Activated T-helper 1 cell treated with anti-CD3 and anti-CD28 coated beads, Interleukin-12 subunit alpha, Interleukin-12 subunit beta, Interleukin-2, Interleukin-4 antibody, amounts not matched to agents 30 ng/mL and 10 ng/mL and 1 ng/mL, durations not matched to agents 14 hours and 24 hours and 36 hours (primary cell): ENCODE data around the gene GALNT6. TPM values are rescaled to one million over a fixed set of nuclear protein-coding genes. Genes with fewer than 3 reads are reported as not detected.

Source experiments
- DNase-seq: peaks from one replicate; pipeline ENCODE4 v3.0.0; 2021; ENCODE audit warnings: low spot score
- H3K27ac Mint-ChIP-seq: one replicate; pipeline ENCODE4 v1.8.0; 2021; ENCODE audit warnings: mild to moderate bottlenecking, mixed read lengths
- H3K27me3 Mint-ChIP-seq: one replicate; pipeline ENCODE4 v1.8.0; 2022; ENCODE audit warnings: mild to moderate bottlenecking, moderate library complexity, mixed read lengths; ENCODE audit not compliant: insufficient read depth
- H3K36me3 Mint-ChIP-seq: one replicate; pipeline ENCODE4 v1.8.0; 2021; ENCODE audit warnings: low read depth, mixed read lengths
- H3K4me1 Mint-ChIP-seq: one replicate; pipeline ENCODE4 v1.8.0; 2021; ENCODE audit warnings: low read depth, mixed read lengths
- H3K4me3 Mint-ChIP-seq: one replicate; pipeline ENCODE4 v1.8.0; 2021; ENCODE audit warnings: mild to moderate bottlenecking, moderate library complexity, mixed read lengths
- H3K9me3 Mint-ChIP-seq: one replicate; pipeline ENCODE4 v1.8.0; 2021; ENCODE audit warnings: mixed read lengths
- intact Hi-C: fragments of 100-400 bp; cut with micrococcal nuclease; formaldehyde crosslinking; loops from one replicate; pipeline ENCODE4 v1.15.1; 2024
- total RNA-seq: library from RNA; stranded (reverse); gene quantifications from 2 replicates; pipeline ENCODE4 v1.2.3, GENCODE V29; 2022

The GALNT6 gene
- total RNA-seq, 1 donor from 2014 or later, result 12.4 TPM

DNA sequence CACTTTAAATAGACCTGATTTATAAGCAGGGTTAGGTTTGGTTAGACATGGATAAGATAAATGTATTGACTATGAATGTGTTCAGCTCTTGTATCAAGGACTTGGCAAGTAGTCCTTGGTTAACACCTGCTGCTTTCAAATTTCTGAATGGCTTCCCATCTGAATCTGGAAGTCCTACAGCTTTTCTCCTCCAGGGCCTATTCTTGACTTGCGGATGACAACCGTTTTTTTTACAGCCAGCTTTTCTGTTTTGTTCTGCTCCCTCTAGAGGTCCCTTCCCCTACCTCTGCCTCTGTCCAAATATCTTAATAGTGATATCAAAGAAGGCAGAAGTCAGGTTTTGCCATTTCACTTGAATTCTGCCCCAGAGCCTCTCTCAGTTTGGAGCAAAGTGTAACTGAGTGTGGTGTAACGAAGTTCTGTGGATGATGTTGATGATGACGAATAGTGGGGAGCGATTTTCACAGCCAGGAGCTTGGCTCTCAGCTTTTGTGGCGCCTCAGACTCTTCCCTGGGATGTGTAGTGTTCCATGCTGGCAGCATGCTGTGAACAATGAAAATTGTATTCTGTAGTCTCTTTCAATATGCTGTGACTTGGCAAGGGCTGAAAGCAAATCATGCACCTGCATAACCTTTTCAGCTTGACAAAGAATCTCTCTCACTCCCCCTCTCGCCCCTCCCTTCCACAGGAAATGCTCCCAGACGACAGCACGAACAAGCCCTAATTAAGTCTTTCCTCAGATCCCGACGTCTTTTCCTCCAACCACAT lies 28.4 kb upstream of the GALNT6 start:
- Mint-ChIP-seq H3K36me3 (no peaks in the 10 kb centered on the region), H3K4me3 (no peak overlapping the region), H3K27ac (no peak overlapping the region), H3K27me3 (peaks cover 33% of the 10 kb centered on the region), H3K4me1 (peaks cover 5% of the 10 kb centered on the region), H3K9me3 (no peaks in the 10 kb centered on the region)
- DNase-seq, result no peak
- intact Hi-C loops, result loop anchor here (5.0 kb wide), 2 partner anchors 63 to 173 kb away; partner anchors contain the start of gene SCN8A

DNA sequence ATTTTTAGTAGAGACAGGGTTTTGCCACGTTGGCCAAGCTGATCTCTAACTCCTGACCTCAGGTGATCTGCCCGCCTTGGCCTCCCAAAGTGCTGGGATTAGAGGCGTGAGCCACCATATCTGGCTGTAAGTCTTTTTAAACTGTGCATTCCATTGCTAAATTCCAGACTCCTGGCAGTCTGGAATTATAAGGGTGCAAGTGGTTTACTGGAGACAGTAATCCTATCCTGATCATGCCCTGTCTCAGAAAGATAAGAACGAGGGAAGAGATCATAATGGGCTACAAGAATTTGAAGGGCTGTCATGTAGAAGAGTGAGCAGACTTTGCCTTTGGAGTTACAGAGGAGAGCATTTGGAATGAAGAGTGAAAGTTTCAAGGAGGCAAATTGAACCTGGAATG lies 26.6 kb upstream of the GALNT6 start:
- H3K36me3 Mint-ChIP-seq, result no peaks in the 10 kb centered on the region
- intact Hi-C loops, result no loop called here
- H3K27me3 Mint-ChIP-seq, result peaks cover 39% of the 10 kb centered on the region

DNA sequence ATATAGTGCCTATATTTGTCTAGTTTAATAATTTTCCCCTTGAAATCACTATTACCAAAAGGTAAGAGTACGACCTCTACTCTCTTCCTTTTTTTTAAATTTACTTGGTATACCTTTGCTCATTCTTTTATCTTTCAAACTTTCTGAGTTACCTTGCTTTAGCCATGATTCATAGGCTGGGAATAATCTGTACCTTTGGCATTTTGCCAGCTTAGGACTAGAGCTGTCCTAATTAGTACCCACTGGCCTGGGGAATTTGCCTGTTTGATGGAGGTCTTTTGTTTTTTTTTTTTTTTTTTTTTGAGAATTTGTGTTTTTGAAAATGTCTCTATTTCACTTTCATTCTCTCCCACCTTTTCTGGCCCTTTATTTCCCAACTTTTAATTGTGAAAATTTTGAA lies 24.7 kb upstream of the GALNT6 start:
- no peak for DNase-seq
- Mint-ChIP-seq H3K9me3 (no peaks in the 10 kb centered on the region), H3K4me1 (no peaks in the 10 kb centered on the region), H3K4me3 (no peak overlapping the region), H3K36me3 (no peaks in the 10 kb centered on the region), H3K27me3 (peaks cover 44% of the 10 kb centered on the region), H3K27ac (no peak overlapping the region)
- intact Hi-C loops, result no loop called here

More for the DNA sequence above, 26.6 kb upstream of the GALNT6 start:
- Mint-ChIP-seq H3K9me3 (no peaks in the 10 kb centered on the region), H3K27ac (no peak overlapping the region), H3K4me3 (no peak overlapping the region), H3K4me1 (no peaks in the 10 kb centered on the region)
- DNase-seq, result no peak

DNA sequence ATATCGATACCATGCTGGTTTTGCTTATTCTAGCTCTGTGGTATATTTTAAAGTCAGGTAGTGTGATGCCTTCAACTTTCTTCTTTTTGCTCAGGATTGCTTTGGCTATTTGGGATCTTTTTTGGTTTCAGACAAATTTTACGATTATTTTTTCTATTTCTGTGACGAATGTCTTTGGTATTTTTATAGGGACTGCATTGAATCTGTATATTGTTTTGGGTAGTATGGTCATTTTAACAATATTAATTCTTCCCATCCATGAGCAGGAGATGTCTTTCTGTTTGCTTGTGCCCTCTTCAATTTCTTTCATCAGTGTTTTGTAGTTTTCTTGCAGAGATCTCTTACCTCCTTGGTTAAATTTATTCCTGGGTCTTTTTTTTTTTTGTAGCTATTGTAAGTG lies 22.6 kb upstream of the GALNT6 start:
- Mint-ChIP-seq H3K27me3 (peaks cover 39% of the 10 kb centered on the region), H3K4me3 (no peak overlapping the region), H3K27ac (no peak overlapping the region), H3K4me1 (no peaks in the 10 kb centered on the region), H3K9me3 (no peaks in the 10 kb centered on the region), H3K36me3 (no peaks in the 10 kb centered on the region)
- no peak for DNase-seq
- intact Hi-C loops, result no loop called here

DNA sequence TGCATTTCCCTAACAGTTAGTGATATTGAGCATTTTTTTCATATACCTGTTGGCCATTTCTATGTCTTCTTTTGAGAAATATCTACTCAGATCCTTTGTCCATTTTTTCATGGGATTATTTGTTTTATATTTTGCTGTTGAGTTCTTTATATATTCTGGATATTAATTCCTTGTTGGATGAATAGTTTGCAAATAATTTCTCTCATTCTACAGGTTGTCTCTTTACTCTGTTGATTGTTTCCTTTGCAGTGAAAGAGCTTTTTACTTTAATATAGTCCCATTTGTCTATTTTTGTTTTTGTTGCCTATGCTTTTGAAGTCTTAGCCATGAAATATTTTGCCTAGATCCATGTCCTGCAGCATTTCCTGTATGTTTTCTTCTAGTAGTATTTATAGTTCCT lies 21.9 kb upstream of the GALNT6 start:
- no peak overlapping the region for H3K27ac Mint-ChIP-seq
- no peaks in the 10 kb centered on the region for H3K9me3 Mint-ChIP-seq
- peaks cover 36% of the 10 kb centered on the region for H3K27me3 Mint-ChIP-seq
- H3K36me3 Mint-ChIP-seq, result no peaks in the 10 kb centered on the region
- no peak for DNase-seq
- no peak overlapping the region for H3K4me3 Mint-ChIP-seq
- intact Hi-C loops, result no loop called here
- H3K4me1 Mint-ChIP-seq, result no peaks in the 10 kb centered on the region

DNA sequence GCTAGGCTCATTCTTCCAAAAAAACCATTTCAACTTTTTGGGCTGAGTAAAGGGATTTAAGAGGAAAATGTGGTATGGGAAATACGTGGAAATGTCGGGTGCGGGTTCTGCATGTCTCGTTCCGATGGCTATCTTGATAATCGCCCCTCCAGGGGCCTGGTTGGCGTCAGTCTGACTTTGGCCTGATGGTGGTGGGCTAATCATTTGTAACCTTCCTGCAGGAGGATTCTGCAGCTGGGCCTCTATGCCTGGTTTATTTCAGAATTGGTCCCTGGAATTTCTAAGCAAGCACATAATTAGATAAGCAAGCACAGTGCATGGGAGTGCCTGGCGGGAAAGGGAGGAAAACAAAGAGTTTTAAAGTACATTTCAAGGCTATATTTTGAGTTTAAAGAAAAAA lies 18.6 kb upstream of the GALNT6 start:
- H3K4me3 Mint-ChIP-seq, result no peak overlapping the region
- no peaks in the 10 kb centered on the region for H3K4me1 Mint-ChIP-seq
- intact Hi-C loops, result no loop called here
- H3K27ac Mint-ChIP-seq, result no peak overlapping the region
- no peaks in the 10 kb centered on the region for H3K9me3 Mint-ChIP-seq
- H3K36me3 Mint-ChIP-seq, result no peaks in the 10 kb centered on the region
- H3K27me3 Mint-ChIP-seq, result peaks cover 26% of the 10 kb centered on the region
- no peak for DNase-seq

DNA sequence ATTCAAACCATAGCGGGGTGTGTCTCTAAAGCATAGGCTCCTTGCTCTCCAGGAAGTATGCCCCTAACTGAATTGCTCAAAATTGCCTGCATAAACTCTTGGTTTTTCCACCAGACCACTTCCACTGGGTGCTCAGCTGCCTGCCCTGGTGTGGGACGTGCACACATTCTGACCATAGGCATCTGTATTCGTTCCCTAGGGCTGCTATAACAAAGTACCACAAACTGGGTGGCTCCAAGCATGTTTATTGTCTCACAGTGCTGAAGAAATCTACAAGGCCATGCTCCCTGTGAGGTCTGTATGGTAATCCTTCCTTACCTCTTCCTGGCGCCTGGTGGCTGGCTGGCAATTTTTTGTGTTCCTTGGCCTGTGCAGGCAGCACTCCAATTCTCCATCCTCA lies 16.4 kb upstream of the GALNT6 start:
- no peak for DNase-seq
- Mint-ChIP-seq H3K4me3 (no peak overlapping the region), H3K4me1 (no peaks in the 10 kb centered on the region), H3K36me3 (no peaks in the 10 kb centered on the region), H3K27me3 (peaks cover 6% of the 10 kb centered on the region), H3K9me3 (no peaks in the 10 kb centered on the region), H3K27ac (no peak overlapping the region)
- intact Hi-C loops, result no loop called here

DNA sequence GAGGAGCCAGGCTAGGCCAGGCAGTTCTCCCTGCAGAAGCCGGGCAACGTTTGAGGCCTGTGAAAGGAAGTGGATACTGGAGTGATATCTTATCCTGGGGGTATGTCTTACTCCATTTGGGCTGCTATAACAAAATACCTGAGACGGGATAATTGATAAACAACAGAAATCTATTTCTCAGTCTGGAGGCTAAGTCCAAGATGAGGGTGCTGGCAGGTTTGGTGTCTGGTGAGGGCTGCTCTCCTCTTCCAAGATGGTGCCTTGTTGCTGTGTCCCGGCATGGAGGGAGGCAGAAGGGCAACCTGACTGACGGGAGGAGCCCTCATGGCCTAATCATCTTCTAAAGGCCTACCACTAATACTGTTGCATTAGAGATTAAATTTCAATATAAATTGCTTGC lies 15.7 kb upstream of the GALNT6 start:
- Mint-ChIP-seq H3K9me3 (no peaks in the 10 kb centered on the region), H3K27ac (no peak overlapping the region), H3K36me3 (no peaks in the 10 kb centered on the region), H3K4me3 (no peak overlapping the region), H3K27me3 (peaks cover 4% of the 10 kb centered on the region), H3K4me1 (no peaks in the 10 kb centered on the region)
- intact Hi-C loops, result no loop called here
- DNase-seq, result no peak

DNA sequence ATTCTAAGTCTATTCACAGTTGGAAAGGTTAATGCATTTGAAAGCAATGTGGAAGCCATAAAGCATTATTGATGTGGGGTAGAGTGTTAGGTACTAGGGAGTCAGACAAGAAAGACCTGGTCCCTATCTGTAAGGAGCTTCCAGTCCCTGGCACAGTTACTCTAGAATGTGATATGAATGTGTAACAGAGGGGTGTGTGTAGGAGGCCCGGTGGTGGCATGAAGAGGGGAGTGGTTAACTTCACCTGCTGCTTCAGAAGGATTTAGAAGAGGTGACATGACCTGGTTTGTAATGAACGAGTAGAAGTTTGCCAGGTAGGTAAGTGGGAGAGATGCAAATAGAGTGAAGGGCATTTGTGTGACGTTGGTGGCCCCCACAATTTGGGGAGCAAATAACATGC lies 15.1 kb upstream of the GALNT6 start:
- Mint-ChIP-seq H3K36me3 (no peaks in the 10 kb centered on the region), H3K27me3 (peaks cover 5% of the 10 kb centered on the region), H3K4me3 (no peak overlapping the region), H3K4me1 (no peaks in the 10 kb centered on the region), H3K27ac (no peak overlapping the region), H3K9me3 (no peaks in the 10 kb centered on the region)
- intact Hi-C loops, result no loop called here
- DNase-seq, result no peak

DNA sequence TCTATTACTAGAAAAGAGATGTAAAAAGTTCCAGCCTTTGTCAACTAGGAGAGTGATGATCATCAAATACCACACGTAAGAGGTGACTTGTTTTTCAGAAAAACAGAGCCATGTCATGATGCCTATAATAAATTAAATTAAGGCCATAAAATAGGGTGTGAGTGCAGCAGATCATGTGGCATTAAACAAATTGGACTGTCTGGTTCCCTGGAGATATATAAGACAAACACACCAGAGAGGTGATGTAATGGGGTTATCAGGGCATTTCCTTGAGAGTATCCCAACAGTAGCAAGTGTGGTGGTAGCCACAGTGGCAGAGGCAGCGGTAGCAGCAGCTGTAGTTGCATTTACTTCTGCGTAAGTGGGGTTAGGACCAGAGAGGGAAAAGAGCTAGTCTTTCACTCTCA lies 14.6 kb upstream of the GALNT6 start:
- peaks cover 5% of the 10 kb centered on the region for H3K27me3 Mint-ChIP-seq
- no peak overlapping the region for H3K27ac Mint-ChIP-seq
- no peak for DNase-seq
- H3K9me3 Mint-ChIP-seq, result no peaks in the 10 kb centered on the region
- intact Hi-C loops, result no loop called here
- H3K4me3 Mint-ChIP-seq, result no peak overlapping the region
- H3K36me3 Mint-ChIP-seq, result no peaks in the 10 kb centered on the region
- no peaks in the 10 kb centered on the region for H3K4me1 Mint-ChIP-seq

DNA sequence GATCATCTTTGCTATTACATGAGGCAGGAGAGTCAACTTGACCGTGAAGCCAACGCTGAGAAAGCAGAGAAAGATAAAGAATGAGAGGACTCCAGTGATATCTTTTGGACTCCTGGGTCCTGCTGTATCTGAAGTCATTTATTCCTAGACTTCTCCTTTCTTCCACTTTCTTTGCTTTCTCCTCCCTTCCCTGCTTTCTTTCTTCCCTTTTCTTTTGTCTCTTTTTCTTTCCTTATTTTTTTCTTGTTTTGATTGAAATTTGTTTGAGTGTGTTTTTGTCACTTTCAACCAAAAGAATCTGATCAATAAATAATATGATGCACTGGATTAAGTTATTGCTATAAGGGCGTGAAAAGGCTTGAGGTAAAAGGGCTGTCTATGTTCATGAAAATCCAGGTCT lies 13.4 kb upstream of the GALNT6 start:
- intact Hi-C loops, result no loop called here
- H3K36me3 Mint-ChIP-seq, result no peaks in the 10 kb centered on the region
- peaks cover 5% of the 10 kb centered on the region for H3K27me3 Mint-ChIP-seq
- H3K4me1 Mint-ChIP-seq, result no peaks in the 10 kb centered on the region
- no peaks in the 10 kb centered on the region for H3K9me3 Mint-ChIP-seq
- DNase-seq, result no peak
- no peak overlapping the region for H3K27ac Mint-ChIP-seq
- no peak overlapping the region for H3K4me3 Mint-ChIP-seq

DNA sequence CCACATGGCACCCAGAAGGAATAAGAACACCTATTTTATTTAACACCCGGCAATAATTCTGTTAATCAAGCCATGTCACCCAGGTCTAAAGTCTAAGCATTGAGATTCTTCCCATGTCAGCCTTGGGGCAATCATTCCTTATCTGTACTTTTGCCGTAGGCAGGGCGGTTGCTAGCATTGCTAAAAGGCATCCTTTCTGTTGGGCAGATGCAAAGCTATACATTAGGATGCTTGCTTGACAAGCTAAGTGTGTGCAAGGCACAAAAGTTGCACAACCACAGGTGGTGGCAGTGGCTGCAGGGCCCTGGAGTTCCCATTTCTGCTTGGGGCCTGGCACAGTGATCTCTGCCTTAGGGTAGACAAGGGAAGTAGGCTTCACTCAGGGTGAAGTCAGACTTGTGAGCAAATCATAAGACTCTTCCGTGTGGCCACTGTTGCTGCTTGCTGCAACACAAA lies 12.5 kb upstream of the GALNT6 start:
- Mint-ChIP-seq H3K4me3 (no peak overlapping the region), H3K4me1 (no peaks in the 10 kb centered on the region), H3K9me3 (no peaks in the 10 kb centered on the region), H3K27me3 (peaks cover 12% of the 10 kb centered on the region), H3K36me3 (no peaks in the 10 kb centered on the region), H3K27ac (no peak overlapping the region)
- no peak for DNase-seq
- intact Hi-C loops, result no loop called here

DNA sequence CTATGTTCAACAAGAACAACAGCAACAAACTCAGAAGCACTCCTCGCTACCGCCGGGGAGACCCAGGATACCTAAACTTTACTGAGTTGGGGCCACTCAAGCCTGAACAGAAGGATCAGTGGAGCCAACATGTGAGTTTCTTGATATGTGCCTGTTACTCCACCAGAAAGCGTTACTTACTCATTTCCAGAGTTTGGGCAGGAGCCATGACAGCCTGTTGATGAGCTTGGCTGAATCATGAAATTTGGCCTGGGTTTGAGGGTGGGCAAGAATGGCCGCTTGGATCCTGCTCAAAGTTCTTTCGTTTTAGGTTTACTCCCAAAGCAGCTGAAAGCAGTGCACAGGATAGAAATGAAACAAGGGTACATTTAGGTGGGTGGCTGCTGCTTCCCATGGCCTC lies 12.0 kb upstream of the GALNT6 start:
- no peak for DNase-seq
- Mint-ChIP-seq H3K4me1 (no peaks in the 10 kb centered on the region), H3K9me3 (no peaks in the 10 kb centered on the region), H3K4me3 (no peak overlapping the region), H3K27me3 (peaks cover 14% of the 10 kb centered on the region), H3K36me3 (no peaks in the 10 kb centered on the region), H3K27ac (no peak overlapping the region)
- intact Hi-C loops, result no loop called here

DNA sequence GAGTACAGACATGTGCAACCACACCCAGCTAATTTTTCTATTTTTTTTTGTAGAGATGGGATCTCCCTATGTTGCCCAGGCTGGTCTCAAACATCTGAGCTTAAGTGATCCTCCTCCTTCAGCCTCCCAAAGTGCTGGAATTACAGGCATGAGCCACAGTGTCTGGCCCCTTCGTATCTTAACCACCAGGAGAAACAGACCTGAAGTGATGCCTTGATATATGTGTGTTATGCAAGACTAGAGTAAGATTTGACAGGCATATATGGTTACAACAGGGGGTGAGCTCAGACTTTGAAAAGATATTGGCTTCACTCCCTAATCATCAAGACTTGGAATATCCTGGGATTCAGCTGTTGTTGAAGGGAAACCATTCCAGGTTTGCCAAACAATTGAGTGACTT lies 10.7 kb upstream of the GALNT6 start:
- no peaks in the 10 kb centered on the region for H3K36me3 Mint-ChIP-seq
- no peak overlapping the region for H3K27ac Mint-ChIP-seq
- no peak overlapping the region for H3K4me3 Mint-ChIP-seq
- H3K4me1 Mint-ChIP-seq, result no peaks in the 10 kb centered on the region
- intact Hi-C loops, result no loop called here
- no peaks in the 10 kb centered on the region for H3K9me3 Mint-ChIP-seq
- peaks cover 20% of the 10 kb centered on the region for H3K27me3 Mint-ChIP-seq
- no peak for DNase-seq
